IPS-15b (cell line): ENCODE data around the gene FARSB.

ENCODE experiments used
- H3K27me3 ChIP-seq: one replicate; pipeline ENCODE4 v1.6.1; 2013; ENCODE audit warnings: low read length; ENCODE audit not compliant: control insufficient read depth, insufficient read depth
- H3K36me3 ChIP-seq: one replicate; pipeline ENCODE4 v1.6.1; 2013; ENCODE audit warnings: low read length; ENCODE audit not compliant: control insufficient read depth, insufficient read depth
- H3K4me1 ChIP-seq: one replicate; pipeline ENCODE4 v1.6.1; 2013; ENCODE audit warnings: mild to moderate bottlenecking, low read length; ENCODE audit not compliant: control insufficient read depth, insufficient read depth
- H3K4me3 ChIP-seq: one replicate; pipeline ENCODE4 v1.5.1; 2013; ENCODE audit warnings: low read depth, low read length
- H3K9ac ChIP-seq: one replicate; pipeline ENCODE4 v1.6.1; 2013; ENCODE audit warnings: low read depth, mild to moderate bottlenecking, low read length
- H3K9me3 ChIP-seq: one replicate; pipeline ENCODE4 v1.6.1; 2013; ENCODE audit warnings: mild to moderate bottlenecking, low read length; ENCODE audit not compliant: control insufficient read depth, insufficient read depth

FARSB gene

GRCh38 chr2:222653280-222653679 lies 2.6 kb downstream of the FARSB start:
- Histone ChIP-seq H3K9ac (no peak overlapping the region), H3K36me3 (no peaks in the 10 kb centered on the region), H3K4me1 (no peaks in the 10 kb centered on the region), H3K27me3 (no peaks in the 10 kb centered on the region), H3K9me3 (no peaks in the 10 kb centered on the region), H3K4me3 (no peak overlapping the region)

GRCh38 chr2:222652491-222653255 lies 3.2 kb downstream of the FARSB start:
- no peaks in the 10 kb centered on the region for H3K27me3 ChIP-seq
- no peak overlapping the region for H3K9ac ChIP-seq
- H3K36me3 ChIP-seq, result peaks cover 2% of the 10 kb centered on the region
- H3K9me3 ChIP-seq, result no peaks in the 10 kb centered on the region
- H3K4me3 ChIP-seq, result no peak overlapping the region
- H3K4me1 ChIP-seq, result no peaks in the 10 kb centered on the region

- no peak overlapping the region for H3K9ac ChIP-seq
- no peaks in the 10 kb centered on the region for H3K9me3 ChIP-seq
These were observed 4.0 kb downstream of the FARSB start for GRCh38 chr2:222651718-222652418.

GRCh38 chr2:222649801-222650200 lies 6.1 kb downstream of the FARSB start:
- peaks cover 7% of the 10 kb centered on the region for H3K36me3 ChIP-seq
- no peak overlapping the region for H3K4me3 ChIP-seq
- no peaks in the 10 kb centered on the region for H3K4me1 ChIP-seq
- no peak overlapping the region for H3K9ac ChIP-seq
- no peaks in the 10 kb centered on the region for H3K9me3 ChIP-seq
- H3K27me3 ChIP-seq, result no peaks in the 10 kb centered on the region

More at GRCh38 chr2:222651718-222652418, 4.0 kb downstream of the FARSB start:
- peaks cover 7% of the 10 kb centered on the region for H3K36me3 ChIP-seq
- H3K4me3 ChIP-seq, result no peak overlapping the region
- no peaks in the 10 kb centered on the region for H3K4me1 ChIP-seq
- H3K27me3 ChIP-seq, result no peaks in the 10 kb centered on the region

GRCh38 chr2:222646008-222646407 lies 9.9 kb downstream of the FARSB start:
- Histone ChIP-seq H3K4me1 (no peaks in the 10 kb centered on the region), H3K9me3 (no peaks in the 10 kb centered on the region), H3K9ac (no peak overlapping the region), H3K27me3 (no peaks in the 10 kb centered on the region), H3K36me3 (peaks cover 7% of the 10 kb centered on the region), H3K4me3 (no peak overlapping the region)

GRCh38 chr2:222643134-222643533 lies 12.8 kb downstream of the FARSB start:
- Histone ChIP-seq H3K4me3 (no peak overlapping the region), H3K4me1 (no peaks in the 10 kb centered on the region), H3K9me3 (no peaks in the 10 kb centered on the region), H3K9ac (no peak overlapping the region), H3K36me3 (peaks cover 7% of the 10 kb centered on the region), H3K27me3 (no peaks in the 10 kb centered on the region)

GRCh38 chr2:222641336-222641735 lies 14.6 kb downstream of the FARSB start:
- Histone ChIP-seq H3K9ac (no peak overlapping the region), H3K27me3 (no peaks in the 10 kb centered on the region), H3K4me1 (no peaks in the 10 kb centered on the region), H3K36me3 (no peaks in the 10 kb centered on the region), H3K4me3 (no peak overlapping the region), H3K9me3 (no peaks in the 10 kb centered on the region)

- H3K36me3 ChIP-seq, result peaks cover 3% of the 10 kb centered on the region
- no peaks in the 10 kb centered on the region for H3K9me3 ChIP-seq
- no peak overlapping the region for H3K9ac ChIP-seq
- H3K4me1 ChIP-seq, result no peaks in the 10 kb centered on the region
- no peak overlapping the region for H3K4me3 ChIP-seq
- H3K27me3 ChIP-seq, result no peaks in the 10 kb centered on the region
These were observed 18.8 kb downstream of the FARSB start for GRCh38 chr2:222637067-222637466.

- no peaks in the 10 kb centered on the region for H3K4me1 ChIP-seq
- H3K36me3 ChIP-seq, result peaks cover 5% of the 10 kb centered on the region
- H3K4me3 ChIP-seq, result no peak overlapping the region
- H3K9ac ChIP-seq, result no peak overlapping the region
- H3K9me3 ChIP-seq, result no peaks in the 10 kb centered on the region
- no peaks in the 10 kb centered on the region for H3K27me3 ChIP-seq
These were observed 20.6 kb downstream of the FARSB start for GRCh38 chr2:222635295-222635694.

GRCh38 chr2:222627764-222628163 lies 28.1 kb downstream of the FARSB start:
- peaks cover 8% of the 10 kb centered on the region for H3K36me3 ChIP-seq
- H3K9ac ChIP-seq, result no peak overlapping the region

GRCh38 chr2:222623756-222624309 lies 32.1 kb downstream of the FARSB start:
- no peak overlapping the region for H3K4me3 ChIP-seq
- H3K9ac ChIP-seq, result no peak overlapping the region
- peaks cover 8% of the 10 kb centered on the region for H3K36me3 ChIP-seq
- no peaks in the 10 kb centered on the region for H3K9me3 ChIP-seq
- no peaks in the 10 kb centered on the region for H3K4me1 ChIP-seq
- H3K27me3 ChIP-seq, result no peaks in the 10 kb centered on the region

More at GRCh38 chr2:222627764-222628163, 28.1 kb downstream of the FARSB start:
- Histone ChIP-seq H3K4me1 (no peaks in the 10 kb centered on the region), H3K9me3 (no peaks in the 10 kb centered on the region), H3K27me3 (no peaks in the 10 kb centered on the region), H3K4me3 (no peak overlapping the region)

GRCh38 chr2:222622910-222623309 lies 33.0 kb downstream of the FARSB start:
- Histone ChIP-seq H3K4me3 (no peak overlapping the region), H3K9ac (no peak overlapping the region), H3K9me3 (no peaks in the 10 kb centered on the region), H3K27me3 (no peaks in the 10 kb centered on the region), H3K4me1 (no peaks in the 10 kb centered on the region), H3K36me3 (peaks cover 3% of the 10 kb centered on the region)
